KMS-11 (cell line): ENCODE data around the gene KCP.

Experiments
- H2AFZ ChIP-seq: fragments of 200-600 bp; sonication (generic); 2 replicates; pipeline ENCODE4 v1.6.1; 2016; ENCODE audit warnings: antibody characterized with exemption, mixed run types, low read depth
- H3K27ac ChIP-seq: fragments of 200-600 bp; sonication (generic); 2 replicates; pipeline ENCODE4 v1.6.1; 2016; ENCODE audit warnings: mild to moderate bottlenecking, mixed run types
- H3K27me3 ChIP-seq: fragments of 200-600 bp; sonication (generic); 2 replicates; pipeline ENCODE4 v1.6.1; 2017; ENCODE audit warnings: mild to moderate bottlenecking, low read depth, mixed run types, moderate library complexity; ENCODE audit not compliant: insufficient read depth
- H3K36me3 ChIP-seq: fragments of 200-600 bp; sonication (generic); 2 replicates; pipeline ENCODE4 v1.6.1; 2017; ENCODE audit warnings: mild to moderate bottlenecking, mixed run types; ENCODE audit not compliant: insufficient read depth
- H3K4me1 ChIP-seq: fragments of 200-600 bp; sonication (generic); 2 replicates; pipeline ENCODE4 v1.6.1; 2016; ENCODE audit warnings: mild to moderate bottlenecking, low read depth, mixed run types; ENCODE audit not compliant: poor library complexity, severe bottlenecking
- H3K4me2 ChIP-seq: fragments of 200-600 bp; sonication (generic); 2 replicates; pipeline ENCODE4 v1.7.0; 2016; ENCODE audit warnings: mild to moderate bottlenecking, mixed run types
- H3K4me3 ChIP-seq: fragments of 200-600 bp; sonication (generic); IDR thresholded peaks from 2 replicates; pipeline ENCODE4 v1.6.1; 2017; ENCODE audit warnings: low read depth, low read length, mixed read lengths; ENCODE audit not compliant: insufficient read depth
- H3K79me2 ChIP-seq: fragments of 200-600 bp; sonication (generic); 2 replicates; pipeline ENCODE4 v1.6.1; 2016; ENCODE audit warnings: low read depth, mixed run types; ENCODE audit not compliant: insufficient read depth
- H3K9ac ChIP-seq: fragments of 200-600 bp; sonication (generic); 2 replicates; pipeline ENCODE4 v1.6.1; 2016; ENCODE audit warnings: mild to moderate bottlenecking, mixed run types
- H4K20me1 ChIP-seq: fragments of 200-600 bp; sonication (generic); 2 replicates; pipeline ENCODE4 v1.6.1; 2016; ENCODE audit warnings: mild to moderate bottlenecking, mixed run types; ENCODE audit not compliant: insufficient read depth
- CTCF ChIP-seq: fragments of 200-600 bp; sonication (generic); conservative IDR thresholded peaks from 2 replicates; pipeline ENCODE4 v1.6.1; 2017; ENCODE audit warnings: low read depth, mild to moderate bottlenecking, antibody characterized with exemption, low read length, moderate library complexity, mixed read lengths

The KCP gene

GRCh38 chr7:128921866-128922440 lies 11.4 kb upstream of the KCP start:
- no peaks in the 10 kb centered on the region for H3K36me3 ChIP-seq
- no peak overlapping the region for H3K4me3 ChIP-seq
- H3K4me2 ChIP-seq, result no peak overlapping the region
- no peaks in the 10 kb centered on the region for H3K79me2 ChIP-seq
- TF ChIP-seq CTCF, result no peak
- no peak overlapping the region for H3K27ac ChIP-seq
- no peaks in the 10 kb centered on the region; the same call in 1 of the 2 replicates for H3K27me3 ChIP-seq
- H3K9ac ChIP-seq, result no peak overlapping the region
- no peaks in the 10 kb centered on the region for H4K20me1 ChIP-seq
- H3K4me1 ChIP-seq, result peaks cover 9% of the 10 kb centered on the region
- no peak overlapping the region for H2AFZ ChIP-seq

- Histone ChIP-seq H3K27me3 (no peaks in the 10 kb centered on the region; the same call in 1 of the 2 replicates), H4K20me1 (no peaks in the 10 kb centered on the region), H2AFZ (no peak overlapping the region), H3K4me1 (peaks cover 9% of the 10 kb centered on the region), H3K36me3 (no peaks in the 10 kb centered on the region), H3K27ac (no peak overlapping the region), H3K9ac (no peak overlapping the region), H3K79me2 (no peaks in the 10 kb centered on the region), H3K4me3 (no peak overlapping the region), H3K4me2 (no peak overlapping the region)
- TF ChIP-seq CTCF, result no peak
Measured at GRCh38 chr7:128920913-128921582, 10.5 kb upstream of the KCP start.

- Histone ChIP-seq H2AFZ (no peak overlapping the region), H3K4me2 (no peak overlapping the region), H3K79me2 (no peaks in the 10 kb centered on the region), H3K27ac (no peak overlapping the region), H3K36me3 (no peaks in the 10 kb centered on the region), H3K4me1 (peaks cover 9% of the 10 kb centered on the region), H4K20me1 (no peaks in the 10 kb centered on the region), H3K4me3 (no peak overlapping the region), H3K9ac (no peak overlapping the region), H3K27me3 (no peaks in the 10 kb centered on the region; the same call in 1 of the 2 replicates)
- TF ChIP-seq CTCF, result no peak
Measured at GRCh38 chr7:128919881-128920799, 9.6 kb upstream of the KCP start.

GRCh38 chr7:128919241-128919640 lies 8.7 kb upstream of the KCP start:
- no peaks in the 10 kb centered on the region for H3K79me2 ChIP-seq
- peaks cover 7% of the 10 kb centered on the region; the same call in 1 of the 2 replicates for H3K27me3 ChIP-seq
- H3K36me3 ChIP-seq, result no peaks in the 10 kb centered on the region
- no peak overlapping the region for H3K9ac ChIP-seq
- H3K4me2 ChIP-seq, result no peak overlapping the region
- no peak overlapping the region for H3K27ac ChIP-seq
- no peaks in the 10 kb centered on the region for H4K20me1 ChIP-seq
- H3K4me3 ChIP-seq, result no peak overlapping the region
- TF ChIP-seq CTCF, result no peak
- H2AFZ ChIP-seq, result no peak overlapping the region
- peaks cover 9% of the 10 kb centered on the region for H3K4me1 ChIP-seq
